Measurements from ENCODE around the gene NDUFB8.

The NDUFB8 gene

DNA sequence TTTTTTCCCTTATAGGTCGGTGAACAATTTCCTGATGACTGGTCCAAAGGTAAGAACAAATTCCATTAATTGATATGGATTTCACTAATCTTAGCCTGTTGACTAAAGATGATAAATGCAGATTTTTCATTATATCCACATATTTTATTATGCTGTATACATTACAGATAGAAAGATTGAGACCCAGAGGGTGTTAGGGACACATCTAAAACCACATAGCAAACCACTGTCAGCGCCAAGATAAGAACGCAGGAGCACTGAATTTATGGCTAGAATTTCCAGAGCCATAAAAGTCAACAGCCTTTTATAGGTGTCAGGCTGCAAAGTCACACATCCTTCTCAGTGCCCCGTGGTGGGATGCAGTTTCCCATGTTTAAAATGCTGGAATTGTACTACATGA, 50.6 kb downstream of the NDUFB8 start:
- H3K36me3 ChIP-seq (replicated peaks) = no peaks in the 10 kb centered on the region
- TF ChIP-seq, protein P1, sequence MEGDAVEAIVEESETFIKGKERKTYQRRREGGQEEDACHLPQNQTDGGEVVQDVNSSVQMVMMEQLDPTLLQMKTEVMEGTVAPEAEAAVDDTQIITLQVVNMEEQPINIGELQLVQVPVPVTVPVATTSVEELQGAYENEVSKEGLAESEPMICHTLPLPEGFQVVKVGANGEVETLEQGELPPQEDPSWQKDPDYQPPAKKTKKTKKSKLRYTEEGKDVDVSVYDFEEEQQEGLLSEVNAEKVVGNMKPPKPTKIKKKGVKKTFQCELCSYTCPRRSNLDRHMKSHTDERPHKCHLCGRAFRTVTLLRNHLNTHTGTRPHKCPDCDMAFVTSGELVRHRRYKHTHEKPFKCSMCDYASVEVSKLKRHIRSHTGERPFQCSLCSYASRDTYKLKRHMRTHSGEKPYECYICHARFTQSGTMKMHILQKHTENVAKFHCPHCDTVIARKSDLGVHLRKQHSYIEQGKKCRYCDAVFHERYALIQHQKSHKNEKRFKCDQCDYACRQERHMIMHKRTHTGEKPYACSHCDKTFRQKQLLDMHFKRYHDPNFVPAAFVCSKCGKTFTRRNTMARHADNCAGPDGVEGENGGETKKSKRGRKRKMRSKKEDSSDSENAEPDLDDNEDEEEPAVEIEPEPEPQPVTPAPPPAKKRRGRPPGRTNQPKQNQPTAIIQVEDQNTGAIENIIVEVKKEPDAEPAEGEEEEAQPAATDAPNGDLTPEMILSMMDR (IDR thresholded peaks at IDR 0.05; ENCODE audit: low read depth, low read length, missing control alignments) = no peak
- peaks cover 13% of the 10 kb centered on the region for H3K27me3 ChIP-seq (replicated peaks)
- no peak overlapping the region for H3K4me3 ChIP-seq (ENCODE audit: low read depth, low read length)
- DNase-seq = no peak
- in situ Hi-C loops (cut with HindIII; ENCODE audit: low pct_ligation_motif_present, low sequenced_read_pairs) = no loop called here
- H3K27ac ChIP-seq = no peak overlapping the region

DNA sequence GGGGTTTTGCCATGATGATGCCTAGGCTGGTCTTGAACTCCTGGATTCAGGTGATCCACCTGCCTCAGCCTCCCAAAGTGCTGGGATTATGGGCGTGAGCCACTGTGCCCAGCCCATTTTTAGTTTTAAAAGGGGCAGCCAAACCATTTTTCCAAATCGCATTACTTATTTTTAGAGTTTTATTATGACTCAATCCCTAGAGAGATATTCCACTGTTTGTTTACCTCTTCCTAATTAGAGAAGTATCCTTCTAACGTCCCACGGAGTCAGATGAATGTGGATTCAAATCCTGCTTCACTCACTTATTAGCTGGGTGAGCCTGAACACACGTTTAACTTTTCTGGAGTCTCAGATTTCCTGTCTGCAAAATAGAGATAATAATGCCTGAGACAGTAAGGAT, 51.7 kb downstream of the NDUFB8 start:
- in situ Hi-C loops (cut with HindIII; ENCODE audit: low pct_ligation_motif_present, low sequenced_read_pairs) = no loop called here
- H3K27ac ChIP-seq = no peak overlapping the region
- peaks cover 13% of the 10 kb centered on the region for H3K27me3 ChIP-seq (replicated peaks)
- H3K36me3 ChIP-seq (replicated peaks) = no peaks in the 10 kb centered on the region
- TF ChIP-seq, protein P1 (IDR thresholded peaks at IDR 0.05; ENCODE audit: low read depth, low read length, missing control alignments) = no peak
- no peak for DNase-seq
- H3K4me3 ChIP-seq (ENCODE audit: low read depth, low read length) = no peak overlapping the region
